Stimulated activated CD4-positive, alpha-beta T cell treated with anti-CD3 and anti-CD28 coated beads, TNF-alpha, amount 100 ng/mL, for 24 hours (primary cell): Measurements from ENCODE around the gene THAP3.
A peak's percentile ranks its signal among the peaks of the same experiment; 100 is the strongest.

Experiments
- DNase-seq, 3 experiments: peaks; one replicate each; pipeline ENCODE4 v3.0.0-alpha.2; 2020; ENCODE audit warnings: low read depth in 3 of 3

Gene THAP3, protein sequence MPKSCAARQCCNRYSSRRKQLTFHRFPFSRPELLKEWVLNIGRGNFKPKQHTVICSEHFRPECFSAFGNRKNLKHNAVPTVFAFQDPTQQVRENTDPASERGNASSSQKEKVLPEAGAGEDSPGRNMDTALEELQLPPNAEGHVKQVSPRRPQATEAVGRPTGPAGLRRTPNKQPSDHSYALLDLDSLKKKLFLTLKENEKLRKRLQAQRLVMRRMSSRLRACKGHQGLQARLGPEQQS

GRCh38 chr1:6624710-6625583, at the start of gene THAP3:
TSS of gene THAP3 (plus strand) at chr1:6624868. CDS start at chr1:6625219, 351 bp downstream.
- DNase-seq, result peak; percentile 72 to 89 (median 81)

DNA sequence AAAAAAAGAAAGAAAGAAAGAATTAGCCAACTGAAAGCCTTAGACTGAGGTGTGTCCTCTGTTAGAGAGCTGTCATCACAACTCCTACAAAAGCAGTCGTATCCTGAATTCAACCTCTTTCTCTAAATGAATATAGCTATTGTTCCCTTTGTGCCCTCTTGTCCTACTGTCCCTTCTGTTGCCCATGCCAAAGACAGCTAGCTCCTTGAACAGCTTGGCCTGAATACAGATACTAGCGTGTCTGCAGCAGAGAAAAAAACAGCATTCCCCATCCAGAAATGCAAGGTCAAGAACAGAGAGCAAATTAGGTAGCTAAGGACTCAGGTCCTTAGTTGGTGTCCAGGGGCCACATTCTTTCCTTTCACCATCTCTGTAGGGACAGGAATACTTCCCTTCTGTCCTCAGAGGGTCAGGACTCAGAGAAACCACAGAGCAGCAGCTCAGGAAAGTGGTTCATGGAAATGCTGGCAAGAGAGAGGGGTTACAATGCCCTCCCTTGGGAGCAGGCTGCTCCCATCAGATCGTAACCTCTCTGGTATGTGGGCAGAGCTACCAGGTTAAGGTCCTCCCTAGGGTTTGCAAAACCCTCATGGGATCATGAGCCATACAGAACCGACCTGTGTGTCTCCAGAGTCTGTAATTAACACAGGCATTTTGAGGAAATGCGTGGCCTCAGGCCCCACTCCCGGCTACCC, 46.7 kb upstream of the THAP3 start:
- no peak for DNase-seq

- DNase-seq, result no peak
These were observed 45.9 kb upstream of the THAP3 start for GRCh38 chr1:6578624-6579373.

DNA sequence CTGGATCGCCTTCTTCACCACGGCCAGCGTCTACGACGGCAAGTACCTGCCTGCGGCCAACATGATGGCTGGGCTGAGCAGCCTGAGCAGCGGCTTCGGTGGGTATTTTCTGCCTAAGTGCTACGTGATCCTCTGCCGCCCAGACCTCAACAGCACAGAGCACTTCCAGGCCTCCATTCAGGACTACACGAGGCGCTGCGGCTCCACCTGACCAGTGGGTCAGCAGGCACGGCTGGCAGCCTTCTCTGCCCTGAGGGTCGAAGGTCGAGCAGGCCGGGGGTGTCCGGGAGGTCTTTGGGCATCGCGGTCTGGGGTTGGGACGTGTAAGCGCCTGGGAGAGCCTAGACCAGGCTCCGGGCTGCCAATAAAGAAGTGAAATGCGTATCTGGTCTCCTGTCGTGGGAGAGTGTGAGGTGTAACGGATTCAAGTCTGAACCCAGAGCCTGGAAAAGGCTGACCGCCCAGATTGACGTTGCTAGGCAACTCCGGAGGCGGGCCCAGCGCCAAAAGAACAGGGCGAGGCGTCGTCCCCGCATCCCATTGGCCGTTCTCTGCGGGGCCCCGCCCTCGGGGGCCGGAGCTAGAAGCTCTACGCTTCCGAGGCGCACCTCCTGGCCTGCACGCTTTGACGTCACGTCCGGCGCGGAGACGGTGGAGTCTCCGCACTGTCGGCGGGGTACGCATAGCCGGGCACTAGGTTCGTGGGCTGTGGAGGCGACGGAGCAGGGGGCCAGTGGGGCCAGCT, 45.1 kb upstream of the THAP3 start, which contains the start of gene ZBTB48:
Gene ZBTB48, plus strand, starts transcription at position 621 of the 745 bp plus-strand sequence. CDS start 616 bp downstream, outside the sequence.
- DNase-seq, result peak; percentile 91 to 99 (median 92)

DNA sequence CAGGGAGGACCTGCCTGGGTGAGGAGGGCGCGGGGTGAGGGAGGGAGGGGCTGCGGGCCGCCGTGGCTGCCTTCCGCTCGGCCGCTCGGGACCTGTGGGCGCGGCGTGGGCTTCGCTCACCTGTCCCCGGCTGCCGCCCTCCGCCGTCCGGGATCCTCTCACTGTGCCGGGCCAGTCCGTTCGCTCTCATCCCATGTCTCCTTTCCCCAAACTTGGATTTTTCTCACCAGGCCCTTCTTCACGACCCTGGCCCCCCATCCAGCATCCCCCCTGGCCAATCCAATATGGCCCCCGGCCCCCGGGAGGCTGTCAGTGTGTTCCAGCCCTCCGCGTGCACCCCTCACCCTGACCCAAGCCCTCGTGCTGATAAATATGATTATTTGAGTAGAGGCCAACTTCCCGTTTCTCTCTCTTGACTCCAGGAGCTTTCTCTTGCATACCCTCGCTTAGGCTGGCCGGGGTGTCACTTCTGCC, 44.5 kb upstream of the THAP3 start:
- DNase-seq, result no peak

GRCh38 chr1:6580593-6581409, 43.9 kb upstream of the THAP3 start:
- no peak for DNase-seq

GRCh38 chr1:6581561-6582305, 42.9 kb upstream of the THAP3 start:
- DNase-seq, result no peak

DNA sequence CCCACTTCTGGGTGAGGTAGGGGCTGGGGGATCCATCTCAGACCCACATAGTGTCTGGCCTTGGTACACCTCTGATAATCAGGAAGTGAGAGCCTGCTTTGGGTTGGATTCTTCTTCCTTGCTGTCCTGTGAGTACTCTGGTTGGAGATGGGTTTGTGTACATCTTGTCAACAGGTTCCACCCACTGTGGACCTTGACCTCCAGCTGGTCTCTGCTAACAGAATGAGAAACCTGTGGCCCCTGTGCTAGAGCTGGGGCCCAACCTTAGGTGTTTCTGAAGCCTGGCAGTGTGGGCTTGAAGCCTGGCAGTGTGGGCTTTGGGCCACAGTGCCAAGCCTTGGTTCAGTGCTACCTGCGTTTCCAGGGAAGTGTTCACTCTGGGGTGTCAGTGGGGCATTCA, 42.3 kb upstream of the THAP3 start:
- DNase-seq, result no peak

DNA sequence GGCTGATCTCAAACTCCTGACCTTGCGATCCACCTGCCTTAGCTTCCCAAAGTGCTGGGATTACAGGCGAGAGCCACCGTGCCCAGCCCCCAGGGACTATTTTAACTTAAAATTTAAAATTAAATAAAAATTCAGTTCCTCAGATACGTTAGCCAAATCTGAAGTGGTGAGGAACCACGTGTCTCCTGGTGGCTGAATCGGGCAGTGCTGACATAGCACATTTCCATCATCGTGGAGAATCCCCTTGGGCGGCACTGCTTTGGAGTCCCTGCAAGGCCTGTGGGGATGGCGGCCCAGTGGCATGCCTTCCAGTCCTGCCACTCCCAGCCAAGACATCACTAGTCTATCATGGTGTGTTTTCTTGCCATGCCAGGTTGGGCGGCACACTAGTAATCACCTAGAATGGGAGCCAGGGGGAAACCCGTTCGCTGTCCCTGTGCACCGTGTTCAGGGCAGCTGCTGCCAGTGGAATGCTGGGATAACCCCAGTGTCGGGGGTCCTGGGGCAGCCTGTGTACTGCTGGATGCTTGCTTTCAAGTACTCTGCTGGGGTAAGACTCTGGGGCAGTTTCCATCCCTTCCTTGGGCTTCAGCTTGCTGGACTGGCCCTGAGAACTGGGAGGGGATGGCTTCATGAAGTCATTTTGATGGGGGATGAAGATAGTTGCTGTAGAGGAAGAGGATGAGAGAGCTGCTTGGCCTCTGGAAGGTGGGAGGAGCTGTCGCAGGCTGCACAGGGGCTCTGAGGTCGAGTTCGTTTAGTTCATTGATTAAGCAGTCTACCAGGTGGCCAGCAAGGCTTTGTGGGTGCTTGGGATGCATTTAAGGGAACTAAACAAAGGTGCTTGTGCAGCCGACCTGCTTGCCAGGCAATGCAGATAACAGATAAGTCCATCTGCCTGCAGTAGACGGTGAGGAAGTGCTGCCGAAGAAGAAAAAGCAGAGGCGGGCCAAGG, 40.3 kb upstream of the THAP3 start:
- no peak for DNase-seq

GRCh38 chr1:6585081-6585722, 39.5 kb upstream of the THAP3 start:
- DNase-seq, result no peak

DNA sequence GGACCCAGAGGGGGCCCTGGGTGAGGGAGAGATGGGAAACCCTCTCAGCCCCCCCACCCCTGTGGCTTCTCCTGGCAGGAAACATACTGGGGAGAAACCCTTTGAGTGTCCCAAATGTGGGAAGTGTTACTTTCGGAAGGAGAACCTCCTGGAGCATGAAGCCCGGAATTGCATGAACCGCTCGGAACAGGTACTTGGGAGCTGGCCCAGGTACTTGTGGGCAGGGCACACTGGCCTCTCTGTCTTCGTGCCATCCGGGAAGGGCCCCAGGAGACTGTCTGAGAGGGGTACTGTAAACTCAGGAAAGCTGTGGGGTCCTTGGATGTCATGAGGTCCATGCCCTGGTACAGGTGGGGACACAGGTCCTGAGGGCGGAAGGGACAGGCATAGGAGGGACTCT, 38.8 kb upstream of the THAP3 start:
- DNase-seq, result no peak

GRCh38 chr1:6586404-6586816, 38.3 kb upstream of the THAP3 start:
- DNase-seq, result no peak

DNA sequence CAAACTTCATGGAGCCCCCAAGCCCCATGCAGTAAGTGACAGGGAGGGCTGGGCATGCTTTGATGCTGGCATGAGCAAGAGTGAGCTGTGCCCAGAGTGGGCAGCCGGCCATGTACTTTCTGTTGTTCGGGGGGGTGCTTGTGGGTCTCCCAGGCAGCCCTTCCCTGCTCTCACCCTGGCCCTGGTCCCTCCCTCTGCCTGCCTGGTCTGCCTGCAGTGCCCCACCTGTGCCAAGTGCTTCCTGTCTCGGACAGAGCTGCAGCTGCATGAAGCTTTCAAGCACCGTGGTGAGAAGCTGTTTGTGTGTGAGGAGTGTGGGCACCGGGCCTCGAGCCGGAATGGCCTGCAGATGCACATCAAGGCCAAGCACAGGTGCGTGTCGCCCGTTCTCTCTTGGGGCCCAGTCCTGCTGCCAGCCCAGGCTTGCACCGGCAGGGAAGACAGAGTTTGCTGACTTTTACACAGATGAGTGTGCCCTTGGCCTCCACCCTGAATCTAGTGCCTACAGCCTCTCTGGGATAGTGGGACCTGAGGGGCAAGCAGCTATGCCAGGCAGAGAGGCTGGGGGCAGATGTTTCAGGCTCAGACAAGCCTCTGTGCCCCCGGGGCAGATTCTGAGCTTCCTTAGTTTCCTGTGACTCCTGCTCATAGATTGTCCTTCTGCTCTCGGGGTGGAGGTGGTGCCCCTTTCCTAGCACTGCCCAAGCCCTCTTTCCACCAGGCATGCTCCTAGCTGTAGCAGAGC, 37.2 kb upstream of the THAP3 start:
- no peak for DNase-seq

DNA sequence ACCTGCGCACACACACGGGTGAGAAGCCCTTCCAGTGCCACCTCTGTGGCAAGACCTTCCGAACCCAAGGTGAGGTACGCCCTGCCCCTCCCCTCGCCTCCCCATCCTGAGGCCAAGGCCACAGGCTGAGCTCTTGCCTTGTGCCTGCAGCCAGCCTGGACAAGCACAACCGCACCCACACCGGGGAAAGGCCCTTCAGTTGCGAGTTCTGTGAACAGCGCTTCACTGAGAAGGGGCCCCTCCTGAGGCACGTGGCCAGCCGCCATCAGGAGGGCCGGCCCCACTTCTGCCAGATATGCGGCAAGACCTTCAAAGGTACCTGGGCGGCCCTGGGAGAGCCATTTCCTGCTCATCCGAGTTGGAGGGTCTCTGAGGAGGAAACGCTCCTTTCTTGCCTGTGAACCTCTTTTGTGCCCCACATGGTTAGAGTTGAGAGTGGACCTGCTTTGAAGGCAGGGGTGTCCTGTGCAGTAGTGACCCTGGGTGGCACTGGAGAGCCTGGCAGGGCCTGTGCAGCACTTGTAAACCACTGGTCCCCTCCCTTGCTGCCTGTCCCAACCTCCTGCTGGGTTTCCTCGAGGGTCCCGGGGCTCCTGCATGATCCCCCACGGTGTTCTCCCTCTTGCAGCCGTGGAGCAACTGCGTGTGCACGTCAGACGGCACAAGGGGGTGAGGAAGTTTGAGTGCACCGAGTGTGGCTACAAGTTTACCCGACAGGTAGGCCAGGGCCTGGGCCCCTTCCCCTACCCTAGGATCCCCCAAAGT, 36.4 kb upstream of the THAP3 start:
- no peak for DNase-seq

GRCh38 chr1:6588893-6589520, 35.7 kb upstream of the THAP3 start:
- no peak for DNase-seq

DNA sequence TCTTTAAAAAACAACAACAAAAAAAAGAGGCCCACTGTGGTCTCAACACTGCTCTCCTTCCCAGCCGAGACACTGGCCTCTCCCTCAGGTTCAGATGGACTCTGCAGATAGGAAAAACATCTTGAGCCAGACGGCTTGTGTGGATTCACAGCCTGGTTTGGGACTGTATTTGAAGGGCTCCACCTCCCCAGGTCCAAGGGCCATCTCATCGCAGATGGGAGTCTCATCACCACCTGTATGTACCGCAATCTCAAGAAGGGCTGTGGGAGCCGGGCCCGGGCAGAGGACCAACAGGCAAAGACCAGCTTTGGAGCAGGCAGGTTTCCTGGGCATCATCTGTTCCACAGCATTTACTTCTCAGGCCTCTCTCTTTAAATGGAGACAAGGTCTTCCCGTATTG, 34.6 kb upstream of the THAP3 start:
- DNase-seq, result no peak
